GM19025 (cell line): ENCODE measurements around the gene C4BPA.

Source experiments
- ATAC-seq: cut with Tn5 transposase; IDR thresholded peaks from one replicate; pipeline ENCODE4 v1.9.1; 2021; ENCODE audit warnings: mild to moderate bottlenecking, low read depth, moderate library complexity; ENCODE audit not compliant: unreplicated experiment

C4BPA gene

GRCh38 chr1:207102659-207103058 lies 1.4 kb upstream of the C4BPA start:
- no peak for ATAC-seq

- no peak for ATAC-seq
Observed at GRCh38 chr1:207109004-207109403, 5.0 kb downstream of the C4BPA start.

GRCh38 chr1:207112616-207113296 lies 8.7 kb downstream of the C4BPA start:
- ATAC-seq = no peak

GRCh38 chr1:207115269-207115668 lies 11.2 kb downstream of the C4BPA start:
- no peak for ATAC-seq

GRCh38 chr1:207124389-207124788 lies 20.4 kb downstream of the C4BPA start:
- ATAC-seq = no peak

GRCh38 chr1:207128336-207128921 lies 24.4 kb downstream of the C4BPA start:
- no peak for ATAC-seq

- no peak for ATAC-seq
Observed at GRCh38 chr1:207129053-207129452, 25.0 kb downstream of the C4BPA start.

GRCh38 chr1:207130252-207131036 lies 26.4 kb downstream of the C4BPA start:
- ATAC-seq = no peak

- no peak for ATAC-seq
Observed at GRCh38 chr1:207131163-207131562, 27.1 kb downstream of the C4BPA start.

- no peak for ATAC-seq
Observed at GRCh38 chr1:207134581-207134980, 30.5 kb downstream of the C4BPA start.

GRCh38 chr1:207139616-207140015 lies 35.6 kb downstream of the C4BPA start:
- ATAC-seq = no peak

GRCh38 chr1:207140536-207140935 lies 36.5 kb downstream of the C4BPA start:
- no peak for ATAC-seq

GRCh38 chr1:207145401-207146058 lies 41.5 kb downstream of the C4BPA start:
- no peak for ATAC-seq

GRCh38 chr1:207151920-207152319 lies 47.9 kb downstream of the C4BPA start:
- ATAC-seq = no peak

- ATAC-seq = no peak
Observed at GRCh38 chr1:207152792-207153468, 48.9 kb downstream of the C4BPA start.

- ATAC-seq = no peak
Observed at GRCh38 chr1:207155028-207155427, 51.0 kb downstream of the C4BPA start.

- no peak for ATAC-seq
Observed at GRCh38 chr1:207156095-207156494, 52.1 kb downstream of the C4BPA start.

- no peak for ATAC-seq
Observed at GRCh38 chr1:207156826-207157225, 52.8 kb downstream of the C4BPA start.

- no peak for ATAC-seq
Observed at GRCh38 chr1:207164086-207164485, 60.1 kb downstream of the C4BPA start.

- no peak for ATAC-seq
Observed at GRCh38 chr1:207172321-207172720, 68.3 kb downstream of the C4BPA start.

GRCh38 chr1:207172885-207173284 lies 68.9 kb downstream of the C4BPA start:
- ATAC-seq = no peak
